GM12878 (cell line): ENCODE measurements around the gene ADA. TPM values are rescaled to one million over a fixed set of nuclear protein-coding genes. Genes with fewer than 3 reads are reported as not detected.

ENCODE experiments used
- ATAC-seq: fragments of 200-7000 bp; cut with Tn5 transposase; 3 replicates; pipeline ENCODE4 v1.9.1; 2020; ENCODE audit warnings: mild to moderate bottlenecking, moderate library complexity
- BruUV-seq: library from RNA; stranded (reverse); fragments of 400-500 nt; replicated peaks from 2 replicates; lab custom pipeline; 2021; lab: Mats Ljungman, UMichigan
- CTCF ChIA-PET: fragments of 300-600 bp; sonication (Branson Sonifier 250); formaldehyde crosslinking; extraction: SDS; loops from one replicate; lab custom pipeline; 2021; ENCODE audit warnings: inconsistent platforms; lab: Yijun Ruan, JAX
- POLR2A ChIA-PET: fragments of 350-600 bp; formaldehyde crosslinking; extraction: SDS; loops from one replicate; lab custom pipeline; 2021; ENCODE audit warnings: inconsistent platforms; lab: Charles Lee
- RAD21 ChIA-PET: fragments of 300-600 bp; sonication (Branson Sonifier 250); formaldehyde crosslinking; loops from one replicate; lab custom pipeline; 2023; ENCODE audit warnings: antibody characterized with exemption; ENCODE audit not compliant: unreplicated experiment; lab: Charles Lee
- SMC1A ChIA-PET: fragments of 300-600 bp; sonication (Branson Sonifier 250); formaldehyde crosslinking; loops from one replicate; lab custom pipeline; 2023; ENCODE audit not compliant: unreplicated experiment, uncharacterized antibody; lab: Charles Lee
- DNase-seq: peaks from one replicate; pipeline ENCODE4 v3.0.0-alpha.2; 2011; ENCODE audit warnings: low read depth, low spot score
- FAIRE-seq: peaks from 3 replicates; lab custom pipeline; 2011; peaks lifted over from hg19 to GRCh38; lab: Jason Lieb, UNC
- H2AFZ ChIP-seq: 2 replicates; pipeline ENCODE4 v1.6.0; 2011; ENCODE audit warnings: low read depth, low read length, control low read depth; ENCODE audit not compliant: control insufficient read depth
- H3K27ac ChIP-seq: 2 replicates; pipeline ENCODE4 v1.5.1; 2011; ENCODE audit warnings: control low read depth; ENCODE audit not compliant: control insufficient read depth, insufficient read depth
- H3K27me3 ChIP-seq, 2 experiments: replicated peaks in 1 of 2; 2 replicates each; pipeline versions ENCODE4 v1.6.0 to v1.6.1; 2011; ENCODE audit warnings: low read length in 1 of 2; ENCODE audit not compliant: control insufficient read depth in 2 of 2, insufficient read depth in 2 of 2
- H3K36me3 ChIP-seq, 2 experiments: 2 replicates each; pipeline ENCODE4 v1.5.1; 2011; ENCODE audit warnings: low read length in 1 of 2; ENCODE audit not compliant: control insufficient read depth in 2 of 2, insufficient read depth in 2 of 2
- H3K4me1 ChIP-seq: 2 replicates; pipeline ENCODE4 v1.6.1; 2011; ENCODE audit warnings: mild to moderate bottlenecking, low read length, moderate library complexity, mixed read lengths; ENCODE audit not compliant: control insufficient read depth, insufficient read depth
- H3K4me2 ChIP-seq: 2 replicates; pipeline ENCODE4 v1.6.0; 2011; ENCODE audit warnings: control low read depth; ENCODE audit not compliant: control insufficient read depth, insufficient read depth
- H3K4me3 ChIP-seq: fragments of 200-600 bp; sonication (generic); 2 replicates; pipeline ENCODE4 v1.5.1; 2016
- H3K79me2 ChIP-seq: 2 replicates; pipeline ENCODE4 v1.6.0; 2011; ENCODE audit warnings: low read length; ENCODE audit not compliant: control insufficient read depth, insufficient read depth
- H3K9ac ChIP-seq: 2 replicates; pipeline ENCODE4 v1.8.0; 2011; ENCODE audit warnings: low read length, control low read depth, mixed read lengths; ENCODE audit not compliant: control insufficient read depth, insufficient read depth
- H3K9me3 ChIP-seq: replicated peaks from 3 replicates; pipeline ENCODE4 v1.5.1; 2011; ENCODE audit warnings: mild to moderate bottlenecking, low read length; ENCODE audit not compliant: control insufficient read depth, insufficient read depth
- H4K20me1 ChIP-seq: 2 replicates; pipeline ENCODE4 v1.6.0; 2011; ENCODE audit not compliant: control insufficient read depth, insufficient read depth
- FOS ChIP-seq: IDR thresholded peaks from 3 replicates; pipeline ENCODE4 v1.6.1; 2011; ENCODE audit warnings: borderline replicate concordance; ENCODE audit not compliant: insufficient read length; ENCODE audit errors: extremely low read depth
- NR2F1 ChIP-seq: fragments of 450-650 bp; conservative IDR thresholded peaks from 2 replicates; pipeline ENCODE4 v1.6.1; 2017; ENCODE audit warnings: mild to moderate bottlenecking
- RUNX3 ChIP-seq: IDR thresholded peaks from 2 replicates; pipeline ENCODE4 v1.6.1; 2012; ENCODE audit warnings: low read length, inconsistent platforms
- WGBS: methylation state at CpG from one replicate; pipeline ENCODE4 v1.1.6; 2016; ENCODE audit warnings: low lambda C conversion rate; ENCODE audit not compliant: insufficient replicate concordance, insufficient coverage; ENCODE audit errors: missing lambda C conversion rate; 5-methylcytosine and 5-hydroxymethylcytosine counted together
- in situ Hi-C: fragments of 300-500 bp; cut with MboI; formaldehyde crosslinking; loops from 9 replicates; pipeline ENCODE4 v1.14.3; 2018; ENCODE audit warnings: mixed read lengths
- intact Hi-C: fragments of 100-400 bp; cut with micrococcal nuclease; formaldehyde crosslinking; loops from one replicate; pipeline ENCODE4 v1.14.2; 2022; ENCODE audit not compliant: unreplicated experiment
- polyA plus RNA-seq, 11 experiments: library from polyadenylated mRNA; depleted of rRNA in 4 of 11; unstranded in 6 of 11; stranded (reverse) in 5 of 11; fragments of >200 nt; fragmentation: Nextera tagmentation in 4 of 11; fragmentation: Illumina TruSeq in 1 of 11; extraction: Ambion mirVana in 4 of 11; extraction: Trizol in 1 of 11; gene quantifications; 1 replicate in 1 of 11; 2 replicates in 10 of 11; pipeline versions ENCODE4 v1.2.1 to v1.2.3, GENCODE V29; 2011 to 2016; ENCODE audit warnings: inconsistent platforms in 2 of 11, missing spikeins in 2 of 11, low read depth in 1 of 11
- total RNA-seq, 4 experiments: library from RNA; depleted of rRNA in 3 of 4; stranded (reverse); fragments of >200 nt in 3 of 4; fragmentation: Illumina TruSeq in 1 of 4; extraction: Trizol in 1 of 4; gene quantifications; 2 replicates each; pipeline versions ENCODE4 v1.2.1 to v1.2.3, GENCODE V29; 2013 to 2021

ADA gene
- total and polyA plus RNA-seq, 10 of the 15 experiments (the other 5 are each of a cell fraction or from before 2014, with no cell fraction given) = 40.9 to 217 (median 90.8) TPM

GRCh38 chr20:44641325-44641724, 10.2 kb downstream of the ADA start:
- H4K20me1 ChIP-seq = no peaks in the 10 kb centered on the region
- TF ChIP-seq FOS = no peak
- TF ChIP-seq NR2F1 = peak; percentile 31; the same call in 1 of the 2 replicates
- BruUV-seq = no TSS peak
- H3K27me3 ChIP-seq = no peaks in the 10 kb centered on the region
- H3K4me3 ChIP-seq = no peak overlapping the region
- H3K9me3 ChIP-seq = peaks cover 3% of the 10 kb centered on the region; the same call in 2 of the 3 replicates
- ChIA-PET SMC1A (interaction anchor here (1.6 to 6.9 kb wide), 4 partner anchors 11 to 65 kb away, joined by 7 to 71 read pairs (median 16); partner anchors contain the start of gene ADA), POLR2A (interaction anchor here (0.8 to 2.4 kb wide), 3 partner anchors 9 to 54 kb away, joined by 3 to 18 read pairs (median 5); partner anchors contain the start of gene ADA), RAD21 (interaction anchor here (0.8 to 3.5 kb wide), 5 partner anchors 23 to 58 kb away, joined by 4 to 14 read pairs (median 6); partner anchors contain the start of gene PKIG), CTCF (interaction anchor here (1.5 to 2.8 kb wide), 4 partner anchors 23 to 43 kb away, joined by 3 to 34 read pairs (median 9); no protein-coding TSS in a partner anchor)
- H3K4me1 ChIP-seq = peaks cover 58% of the 10 kb centered on the region
- DNase-seq (no peak), ATAC-seq (no peak), FAIRE-seq (no peak)
- H3K36me3 ChIP-seq = peaks cover 0 to 7% of the 10 kb centered on the region in 2 experiments; a peak in 3 of 4 replicates
- peaks cover 40% of the 10 kb centered on the region for H3K79me2 ChIP-seq
- H3K27ac ChIP-seq = peak overlapping the region; percentile 99
- no peak overlapping the region for H3K4me2 ChIP-seq
- intact Hi-C loops (no loop called here), in situ Hi-C loops (no loop called here)
- peak overlapping the region; percentile 28; the same call in 1 of the 2 replicates for H2AFZ ChIP-seq
- H3K9ac ChIP-seq = no peak overlapping the region
- WGBS = 77% methylated on average over 5 of the region's 5 CpGs

GRCh38 chr20:44640522-44640921, 11.0 kb downstream of the ADA start:
- Histone ChIP-seq H3K4me1 (peaks cover 50% of the 10 kb centered on the region), H3K9me3 (peaks cover 3% of the 10 kb centered on the region; the same call in 2 of the 3 replicates), H3K4me2 (no peak overlapping the region), H3K36me3 (peaks cover 2 to 10% of the 10 kb centered on the region in 2 experiments; a peak in 3 of 4 replicates), H3K4me3 (no peak overlapping the region), H4K20me1 (no peaks in the 10 kb centered on the region), H3K27ac (peak overlapping the region; percentile 99), H3K79me2 (peaks cover 33% of the 10 kb centered on the region), H2AFZ (no peak overlapping the region), H3K27me3 (no peaks in the 10 kb centered on the region), H3K9ac (no peak overlapping the region)
- ChIA-PET POLR2A (interaction anchor here (1.2 kb wide), 1 partner anchor 9 kb away, joined by 3 read pairs; no protein-coding TSS in a partner anchor), RAD21 (no interaction called here), CTCF (interaction anchor here (1.1 kb wide), 1 partner anchor 42 kb away, joined by 3 read pairs; no protein-coding TSS in a partner anchor), SMC1A (interaction anchor here (2.0 kb wide), 1 partner anchor 43 kb away, joined by 5 read pairs; no protein-coding TSS in a partner anchor)
- intact Hi-C loops = no loop called here
- no peak for TF ChIP-seq RUNX3
- BruUV-seq = no TSS peak
- in situ Hi-C loops = no loop called here
- ATAC-seq = no peak
- FAIRE-seq = no peak
- WGBS = 100% methylated on average over 2 of the region's 2 CpGs
- DNase-seq = no peak
